AG04449 (cell line): ENCODE data around the gene SLC23A1.

ENCODE experiments used
- CTCF ChIA-PET: fragments of 350-600 bp; formaldehyde crosslinking; extraction: SDS; loops from one replicate; lab custom pipeline; 2021; ENCODE audit warnings: antibody characterized with exemption; lab: Yijun Ruan, JAX
- POLR2A ChIA-PET: fragments of 400-600, 350-600 bp; formaldehyde crosslinking; extraction: SDS; loops from one replicate; lab custom pipeline; 2020; ENCODE audit warnings: antibody characterized with exemption, inconsistent platforms; lab: Yijun Ruan, JAX
- DNase-seq: peaks from one replicate; pipeline ENCODE4 v3.0.0-alpha.2; 2010; ENCODE audit warnings: low read depth, low spot score
- H3K4me3 ChIP-seq: 2 replicates; pipeline ENCODE4 v1.5.1; 2011; ENCODE audit warnings: low read depth, mild to moderate bottlenecking, control low read depth, low read length
- CTCF ChIP-seq: IDR thresholded peaks from one replicate; pipeline ENCODE4 v1.5.1; 2011; ENCODE audit warnings: mild to moderate bottlenecking, moderate library complexity, low read length, control low read depth, inconsistent platforms; ENCODE audit not compliant: insufficient read depth; ENCODE audit errors: missing control alignments

Gene SLC23A1

DNA sequence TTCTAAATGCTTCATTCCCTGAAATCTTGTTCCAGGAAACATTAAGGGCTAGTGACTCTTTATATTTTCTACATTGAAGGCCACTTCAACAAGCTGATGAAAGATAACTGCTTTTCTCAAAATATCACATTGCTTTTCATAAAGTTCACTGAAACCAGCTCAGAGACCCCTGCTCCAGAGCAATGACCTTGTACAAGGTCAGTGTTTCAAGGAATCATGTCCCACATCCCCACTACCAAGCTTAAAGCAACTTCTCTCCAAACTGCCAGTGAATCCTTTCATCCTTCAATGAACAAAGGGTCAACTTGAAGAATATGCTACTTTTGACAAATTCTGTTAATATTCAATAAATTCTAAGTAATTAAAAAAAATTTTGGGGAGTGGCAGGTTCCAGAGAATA lies 32.8 kb upstream of the SLC23A1 start:
- ChIA-PET POLR2A (no interaction called here), CTCF (interaction anchor here (1.5 to 9.7 kb wide), 2 partner anchors 101 to 218 kb away, joined by 5 to 103 read pairs; no protein-coding TSS in a partner anchor)
- no peak for TF ChIP-seq CTCF
- no peak for DNase-seq
- no peak overlapping the region for H3K4me3 ChIP-seq

DNA sequence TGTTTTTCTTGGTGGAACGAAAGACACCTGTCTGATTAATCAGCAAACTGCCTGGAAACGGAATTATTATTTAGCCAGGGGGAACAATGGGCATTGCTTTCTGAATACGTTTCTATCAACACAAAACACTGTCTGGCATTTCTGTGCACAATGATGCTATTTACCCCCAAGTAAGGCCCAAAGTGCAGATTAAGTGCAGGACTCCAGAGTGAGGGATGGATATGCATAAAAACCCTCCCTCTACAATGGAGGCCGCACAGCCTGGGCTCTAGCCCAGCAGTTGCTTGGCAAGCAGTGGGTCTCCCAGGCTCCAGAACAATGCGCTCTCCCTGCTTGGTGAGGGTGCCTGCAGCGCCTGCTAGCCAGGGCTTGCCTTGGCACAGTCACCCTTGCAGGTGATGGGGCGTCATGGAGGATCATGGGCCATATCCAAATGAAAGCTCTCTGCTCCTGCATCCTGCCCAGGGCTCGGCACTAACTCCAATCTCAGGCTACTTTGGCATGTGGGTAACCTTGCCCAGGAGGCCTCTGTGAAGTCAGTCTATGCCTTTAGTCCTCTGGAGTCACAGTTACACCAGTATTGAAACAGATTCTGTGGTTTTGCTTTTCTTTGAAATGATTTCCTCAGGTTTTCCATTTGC lies 32.2 kb upstream of the SLC23A1 start:
- ChIA-PET CTCF (interaction anchor here (1.2 to 9.7 kb wide), 4 partner anchors 7 to 218 kb away, joined by 3 to 103 read pairs (median 6); partner anchors contain the start of gene STING1), POLR2A (no interaction called here)
- TF ChIP-seq CTCF = no peak
- H3K4me3 ChIP-seq = no peak overlapping the region
- no peak for DNase-seq

- ChIA-PET CTCF (interaction anchor here (0.9 to 9.7 kb wide), 4 partner anchors 8 to 102 kb away, joined by 3 to 103 read pairs (median 5); partner anchors contain the start of gene STING1), POLR2A (no interaction called here)
These were observed 31.6 kb upstream of the SLC23A1 start for GRCh38 chr5:139414581-139415130.

DNA sequence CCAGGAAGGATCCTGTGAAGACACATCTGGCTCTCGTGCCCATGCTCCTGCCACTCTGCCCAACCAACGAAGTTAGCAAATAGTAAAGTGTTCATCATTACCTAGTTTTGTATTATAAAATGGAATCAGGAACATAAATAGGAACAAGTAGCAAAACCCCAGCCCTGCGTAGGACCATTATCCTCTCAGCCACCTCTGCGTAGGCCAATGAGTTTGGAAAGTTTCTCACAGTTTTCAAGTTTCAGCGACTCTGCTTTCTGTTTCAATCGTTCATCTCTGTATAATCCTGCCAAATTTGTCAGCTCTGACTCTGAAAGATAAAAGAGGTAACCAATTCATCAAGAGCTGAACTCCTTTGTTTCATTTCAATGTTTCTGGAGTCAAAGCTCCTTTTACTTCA lies 30.9 kb upstream of the SLC23A1 start:
- TF ChIP-seq CTCF = no peak
- DNase-seq = no peak
- POLR2A ChIA-PET = no interaction called here
- CTCF ChIA-PET = interaction anchor here (0.9 to 9.7 kb wide), 4 partner anchors 9 to 103 kb away, joined by 3 to 103 read pairs (median 5); partner anchors contain the start of gene STING1
- no peak overlapping the region for H3K4me3 ChIP-seq

More at GRCh38 chr5:139414581-139415130, 31.6 kb upstream of the SLC23A1 start:
- no peak for DNase-seq
- TF ChIP-seq CTCF = no peak
- H3K4me3 ChIP-seq = no peak overlapping the region

DNA sequence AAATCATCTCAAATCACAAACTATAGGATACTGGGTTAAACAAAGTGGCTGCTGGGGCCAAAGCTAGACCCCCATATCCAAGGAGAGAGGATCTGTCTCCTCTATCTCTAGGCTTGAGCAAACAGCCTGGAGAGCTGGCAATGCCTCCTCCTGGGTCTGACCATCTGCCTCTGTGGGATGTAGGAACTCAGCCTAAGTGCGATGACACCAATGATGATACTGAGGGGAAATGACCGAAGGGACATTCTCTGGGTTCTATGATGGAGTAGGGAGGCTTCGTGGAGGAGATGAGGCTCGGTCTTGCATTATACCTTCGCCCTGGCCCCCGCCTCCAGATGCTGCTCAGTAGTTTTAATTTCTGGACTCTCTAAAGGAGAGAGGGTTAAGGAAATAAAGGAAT lies 30.1 kb upstream of the SLC23A1 start:
- CTCF ChIA-PET = interaction anchor here (2.2 to 9.7 kb wide), 2 partner anchors 9 to 103 kb away, joined by 7 to 103 read pairs; no protein-coding TSS in a partner anchor
- no peak overlapping the region for H3K4me3 ChIP-seq
- POLR2A ChIA-PET = no interaction called here
- no peak for DNase-seq
- TF ChIP-seq CTCF = no peak

DNA sequence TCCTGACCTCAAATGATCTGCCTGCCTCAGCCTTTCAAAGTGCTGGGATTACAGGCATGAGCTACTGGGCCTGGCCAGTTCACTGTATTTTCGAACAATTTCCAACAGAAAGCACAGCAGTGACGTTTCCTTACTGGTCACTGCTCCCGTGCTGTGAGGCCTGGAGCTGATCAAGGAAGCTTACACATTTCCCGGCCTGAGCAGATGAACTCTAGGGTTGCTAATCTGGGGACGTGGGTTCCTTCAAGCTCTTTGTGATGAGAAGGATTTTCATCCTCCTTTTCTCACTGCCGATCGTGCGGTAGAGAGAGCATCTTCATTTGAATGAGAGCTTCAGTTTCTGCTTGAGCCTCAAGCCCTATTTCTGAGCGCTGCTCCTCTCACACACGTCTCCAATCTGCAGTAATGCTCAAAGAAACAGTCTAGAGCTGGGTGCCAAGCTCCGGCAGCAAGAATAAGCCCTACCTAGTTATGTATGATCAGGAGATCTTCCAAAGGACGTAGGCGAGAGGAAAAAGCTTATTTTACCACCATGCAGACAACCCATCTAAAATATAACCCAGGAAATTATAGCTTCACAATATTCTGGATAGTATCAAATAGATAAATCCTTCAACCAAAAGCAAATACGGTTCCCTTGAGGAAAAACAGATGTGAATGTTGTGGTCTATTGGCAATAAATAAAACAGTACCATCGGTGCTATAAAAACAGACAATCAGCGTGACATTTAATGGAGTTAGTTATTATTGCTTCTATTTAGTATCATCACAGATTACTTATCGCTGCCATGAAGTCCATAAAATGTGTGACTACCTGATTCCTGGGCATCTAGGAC lies 28.1 kb upstream of the SLC23A1 start:
- POLR2A ChIA-PET = interaction anchor here (0.6 to 1.4 kb wide), 3 partner anchors 28 to 566 kb away, joined by 3 to 5 read pairs (median 4); partner anchors contain the start of gene DNAJC18
- no peak overlapping the region for H3K4me3 ChIP-seq
- TF ChIP-seq CTCF = no peak
- CTCF ChIA-PET = interaction anchor here (0.9 to 9.7 kb wide), 8 partner anchors 9 to 221 kb away, joined by 3 to 103 read pairs (median 4); partner anchors contain the start of gene PAIP2
- no peak for DNase-seq
